ENCODE data around the gene SRPX. TPM values are rescaled to one million over a fixed set of nuclear protein-coding genes. Genes with fewer than 3 reads are reported as not detected.

The SRPX gene
- total RNA-seq, 1 donor from 2014 or later: 9.2 TPM

DNA sequence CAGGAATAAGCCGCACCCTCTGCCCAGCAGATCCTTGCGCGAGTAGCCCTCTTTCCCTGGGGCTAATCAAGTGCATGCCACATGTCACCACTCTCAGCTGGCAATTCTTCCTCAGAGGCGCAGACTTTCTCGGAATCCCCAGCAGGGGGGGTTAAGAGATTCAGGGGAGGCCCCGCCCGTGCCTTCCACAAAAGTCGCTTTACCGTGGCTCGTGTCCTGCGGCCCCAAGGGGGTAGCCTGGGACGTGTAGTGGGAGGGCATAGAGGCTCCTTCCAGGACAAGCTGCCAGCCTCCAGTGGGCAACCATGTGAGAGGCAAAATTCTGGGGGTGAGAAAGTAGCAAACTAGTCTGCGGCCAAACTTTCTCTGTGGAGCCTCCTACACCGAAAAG, 652 bp downstream of the SRPX start:
- no peaks in the 10 kb centered on the region for H3K9me3 Mint-ChIP-seq (ENCODE audit: unreplicated experiment)
- TF ChIP-seq, protein P1, sequence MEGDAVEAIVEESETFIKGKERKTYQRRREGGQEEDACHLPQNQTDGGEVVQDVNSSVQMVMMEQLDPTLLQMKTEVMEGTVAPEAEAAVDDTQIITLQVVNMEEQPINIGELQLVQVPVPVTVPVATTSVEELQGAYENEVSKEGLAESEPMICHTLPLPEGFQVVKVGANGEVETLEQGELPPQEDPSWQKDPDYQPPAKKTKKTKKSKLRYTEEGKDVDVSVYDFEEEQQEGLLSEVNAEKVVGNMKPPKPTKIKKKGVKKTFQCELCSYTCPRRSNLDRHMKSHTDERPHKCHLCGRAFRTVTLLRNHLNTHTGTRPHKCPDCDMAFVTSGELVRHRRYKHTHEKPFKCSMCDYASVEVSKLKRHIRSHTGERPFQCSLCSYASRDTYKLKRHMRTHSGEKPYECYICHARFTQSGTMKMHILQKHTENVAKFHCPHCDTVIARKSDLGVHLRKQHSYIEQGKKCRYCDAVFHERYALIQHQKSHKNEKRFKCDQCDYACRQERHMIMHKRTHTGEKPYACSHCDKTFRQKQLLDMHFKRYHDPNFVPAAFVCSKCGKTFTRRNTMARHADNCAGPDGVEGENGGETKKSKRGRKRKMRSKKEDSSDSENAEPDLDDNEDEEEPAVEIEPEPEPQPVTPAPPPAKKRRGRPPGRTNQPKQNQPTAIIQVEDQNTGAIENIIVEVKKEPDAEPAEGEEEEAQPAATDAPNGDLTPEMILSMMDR (IDR thresholded peaks at IDR 0.05; ENCODE audit: partially characterized antibody, unreplicated experiment): peak; percentile 21
- H3K27ac Mint-ChIP-seq (ENCODE audit: unreplicated experiment): peak overlapping the region; percentile 52
- H3K36me3 Mint-ChIP-seq (ENCODE audit: unreplicated experiment): no peaks in the 10 kb centered on the region
- peaks cover 12% of the 10 kb centered on the region for H3K4me1 Mint-ChIP-seq (ENCODE audit: low read depth, unreplicated experiment)
- H3K4me3 Mint-ChIP-seq (ENCODE audit: unreplicated experiment): peak overlapping the region; percentile 87
- peak; percentile 50 for DNase-seq
- H3K27me3 Mint-ChIP-seq (ENCODE audit: unreplicated experiment): no peaks in the 10 kb centered on the region

DNA sequence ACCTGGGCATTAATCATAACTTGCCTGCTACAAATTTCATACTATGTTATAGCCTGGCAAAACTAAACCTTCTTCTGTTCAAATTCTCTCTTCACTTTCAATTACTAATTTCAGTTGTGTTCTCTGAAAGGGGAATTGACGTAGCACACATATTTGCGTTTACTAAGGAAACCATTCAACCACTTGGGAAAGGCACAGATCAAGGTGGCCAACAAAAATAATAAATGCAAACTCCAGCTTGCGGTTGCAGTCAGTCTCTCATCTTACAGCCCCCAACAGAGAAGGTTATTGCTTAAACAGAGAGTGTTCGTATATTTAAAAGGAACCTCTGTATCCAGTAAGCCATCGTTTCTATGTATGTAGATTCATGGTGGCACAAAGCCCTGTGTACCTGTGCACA, 4.0 kb downstream of the SRPX start:
- no peak overlapping the region for H3K27ac Mint-ChIP-seq (ENCODE audit: unreplicated experiment)

DNA sequence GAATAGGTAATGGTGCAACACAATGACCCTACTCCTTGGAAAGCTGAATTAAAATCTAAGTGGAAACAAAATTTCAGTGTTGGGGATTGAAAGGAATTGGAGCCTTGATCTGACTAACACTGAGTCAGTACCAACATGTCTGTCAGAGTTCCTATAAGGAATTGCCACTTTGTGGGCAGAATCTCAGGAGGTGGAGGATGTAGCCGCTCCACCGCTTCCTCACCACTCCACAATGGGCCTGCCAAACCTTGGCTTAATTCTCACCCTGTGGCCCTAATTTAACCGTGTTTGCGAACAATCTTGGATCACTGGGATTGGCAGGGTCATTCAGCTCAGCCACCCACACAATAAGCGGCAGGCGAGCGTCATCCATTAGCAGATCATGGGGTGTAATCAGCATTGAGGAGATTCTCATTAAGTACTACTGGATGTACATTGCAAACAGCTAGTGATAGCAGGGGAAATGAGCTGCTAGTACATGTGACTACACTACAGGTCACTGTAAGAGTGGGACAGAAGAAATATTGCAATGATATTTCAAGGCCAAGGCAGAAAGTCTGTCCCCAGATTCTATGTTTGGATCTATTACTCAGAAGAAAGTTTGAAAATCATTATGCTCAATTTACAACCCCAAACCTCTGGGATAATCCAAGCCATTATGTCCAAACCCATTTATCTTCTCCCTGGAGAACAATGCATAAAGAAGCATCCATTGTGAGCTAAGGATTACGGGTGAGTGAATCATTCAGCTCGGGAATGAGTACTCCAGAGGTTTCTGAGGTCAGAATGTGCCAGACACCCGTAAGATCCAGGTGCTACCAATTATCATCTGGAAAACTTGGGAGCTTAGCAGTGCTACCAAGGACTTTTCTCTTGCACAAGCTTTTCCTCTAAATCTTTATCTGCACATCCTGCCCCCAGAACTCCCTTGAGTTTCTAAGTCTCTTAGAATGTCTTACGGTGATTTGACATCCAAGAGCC, 5.8 kb downstream of the SRPX start:
- no peak for DNase-seq
- Mint-ChIP-seq H3K27ac (ENCODE audit: unreplicated experiment) (no peak overlapping the region), H3K4me1 (ENCODE audit: low read depth, unreplicated experiment) (peaks cover 16% of the 10 kb centered on the region), H3K27me3 (ENCODE audit: unreplicated experiment) (no peaks in the 10 kb centered on the region), H3K9me3 (ENCODE audit: unreplicated experiment) (no peaks in the 10 kb centered on the region), H3K4me3 (ENCODE audit: unreplicated experiment) (no peak overlapping the region), H3K36me3 (ENCODE audit: unreplicated experiment) (no peaks in the 10 kb centered on the region)
- TF ChIP-seq, protein P1 (IDR thresholded peaks at IDR 0.05; ENCODE audit: partially characterized antibody, unreplicated experiment): no peak

More for the DNA sequence above, 4.0 kb downstream of the SRPX start:
- Mint-ChIP-seq H3K36me3 (ENCODE audit: unreplicated experiment) (no peaks in the 10 kb centered on the region), H3K27me3 (ENCODE audit: unreplicated experiment) (no peaks in the 10 kb centered on the region), H3K4me3 (ENCODE audit: unreplicated experiment) (no peak overlapping the region), H3K9me3 (ENCODE audit: unreplicated experiment) (no peaks in the 10 kb centered on the region), H3K4me1 (ENCODE audit: low read depth, unreplicated experiment) (peaks cover 16% of the 10 kb centered on the region)
- no peak for DNase-seq
- TF ChIP-seq, protein P1 (IDR thresholded peaks at IDR 0.05; ENCODE audit: partially characterized antibody, unreplicated experiment): no peak

DNA sequence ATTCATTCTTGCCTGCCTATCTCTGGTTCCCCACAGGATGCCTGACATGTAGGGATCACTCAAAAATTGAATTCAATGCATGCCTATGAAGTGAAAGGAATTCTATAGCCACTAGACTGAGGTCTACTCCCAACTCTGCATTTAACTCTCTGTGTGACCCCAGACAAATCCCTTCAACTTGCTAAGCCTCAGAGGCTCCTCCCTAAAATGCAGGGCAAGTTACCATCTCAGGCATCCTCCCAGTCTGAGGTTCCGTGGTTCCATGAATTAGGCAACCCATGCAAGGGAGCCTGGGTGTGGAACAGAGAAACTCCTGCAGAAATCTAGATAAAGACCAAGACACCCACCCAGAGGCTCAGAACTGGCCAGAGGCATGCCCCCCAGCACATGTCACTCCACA, 6.6 kb downstream of the SRPX start:
- DNase-seq: no peak
- Mint-ChIP-seq H3K27me3 (ENCODE audit: unreplicated experiment) (peaks cover 1% of the 10 kb centered on the region), H3K4me3 (ENCODE audit: unreplicated experiment) (no peak overlapping the region), H3K4me1 (ENCODE audit: low read depth, unreplicated experiment) (peaks cover 13% of the 10 kb centered on the region), H3K9me3 (ENCODE audit: unreplicated experiment) (no peaks in the 10 kb centered on the region), H3K27ac (ENCODE audit: unreplicated experiment) (no peak overlapping the region), H3K36me3 (ENCODE audit: unreplicated experiment) (no peaks in the 10 kb centered on the region)
- TF ChIP-seq, protein P1 (IDR thresholded peaks at IDR 0.05; ENCODE audit: partially characterized antibody, unreplicated experiment): no peak
